Epithelial cell of proximal tubule (primary cell): ENCODE data around the gene ENAH. TPM values are rescaled to one million over a fixed set of nuclear protein-coding genes. Genes with fewer than 3 reads are reported as not detected.

ENCODE experiments used
- DNase-seq: peaks from one replicate; pipeline ENCODE4 v3.0.0-alpha.2; 2011; ENCODE audit warnings: low read depth
- H3K4me3 ChIP-seq: 2 replicates; pipeline ENCODE4 v1.5.1; 2011; ENCODE audit warnings: low read depth, mild to moderate bottlenecking, low read length
- total RNA-seq: library from RNA; depleted of rRNA; stranded (reverse); fragments of >200 nt; gene quantifications from 2 replicates; pipeline ENCODE4 v1.2.3, GENCODE V29; 2015
- TF ChIP-seq, protein P1 (sequence below): conservative IDR thresholded peaks from 2 replicates; pipeline ENCODE4 v1.5.1; 2012; ENCODE audit warnings: low read depth, mild to moderate bottlenecking, low read length

ENAH gene
- total RNA-seq, 1 donor from 2014 or later: 37.7 TPM

DNA sequence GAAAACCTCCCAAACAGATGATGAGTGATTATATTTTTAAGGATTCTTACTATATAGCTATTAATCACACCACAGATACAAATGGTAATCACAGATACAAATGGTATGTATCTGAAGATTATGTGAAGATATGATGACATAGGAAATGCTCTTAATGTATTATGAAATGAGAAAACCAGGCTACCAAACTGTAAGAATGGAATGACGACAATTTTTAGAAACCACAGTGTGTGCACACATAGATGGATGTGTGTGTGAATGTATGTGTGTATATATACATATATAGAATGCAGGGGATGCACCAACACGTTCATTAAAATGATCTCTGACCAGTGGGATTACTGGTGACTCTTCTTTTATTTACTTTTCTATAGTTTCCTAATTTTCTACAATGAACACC is 21.5 kb upstream of the ENAH start:
- TF ChIP-seq, protein P1, sequence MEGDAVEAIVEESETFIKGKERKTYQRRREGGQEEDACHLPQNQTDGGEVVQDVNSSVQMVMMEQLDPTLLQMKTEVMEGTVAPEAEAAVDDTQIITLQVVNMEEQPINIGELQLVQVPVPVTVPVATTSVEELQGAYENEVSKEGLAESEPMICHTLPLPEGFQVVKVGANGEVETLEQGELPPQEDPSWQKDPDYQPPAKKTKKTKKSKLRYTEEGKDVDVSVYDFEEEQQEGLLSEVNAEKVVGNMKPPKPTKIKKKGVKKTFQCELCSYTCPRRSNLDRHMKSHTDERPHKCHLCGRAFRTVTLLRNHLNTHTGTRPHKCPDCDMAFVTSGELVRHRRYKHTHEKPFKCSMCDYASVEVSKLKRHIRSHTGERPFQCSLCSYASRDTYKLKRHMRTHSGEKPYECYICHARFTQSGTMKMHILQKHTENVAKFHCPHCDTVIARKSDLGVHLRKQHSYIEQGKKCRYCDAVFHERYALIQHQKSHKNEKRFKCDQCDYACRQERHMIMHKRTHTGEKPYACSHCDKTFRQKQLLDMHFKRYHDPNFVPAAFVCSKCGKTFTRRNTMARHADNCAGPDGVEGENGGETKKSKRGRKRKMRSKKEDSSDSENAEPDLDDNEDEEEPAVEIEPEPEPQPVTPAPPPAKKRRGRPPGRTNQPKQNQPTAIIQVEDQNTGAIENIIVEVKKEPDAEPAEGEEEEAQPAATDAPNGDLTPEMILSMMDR: no peak
- DNase-seq: no peak
- no peak overlapping the region for H3K4me3 ChIP-seq

GRCh38 chr1:225670806-225671733 is 18.1 kb upstream of the ENAH start:
- TF ChIP-seq, protein P1: no peak
- H3K4me3 ChIP-seq: no peak overlapping the region
- peak; percentile 51 for DNase-seq

DNA sequence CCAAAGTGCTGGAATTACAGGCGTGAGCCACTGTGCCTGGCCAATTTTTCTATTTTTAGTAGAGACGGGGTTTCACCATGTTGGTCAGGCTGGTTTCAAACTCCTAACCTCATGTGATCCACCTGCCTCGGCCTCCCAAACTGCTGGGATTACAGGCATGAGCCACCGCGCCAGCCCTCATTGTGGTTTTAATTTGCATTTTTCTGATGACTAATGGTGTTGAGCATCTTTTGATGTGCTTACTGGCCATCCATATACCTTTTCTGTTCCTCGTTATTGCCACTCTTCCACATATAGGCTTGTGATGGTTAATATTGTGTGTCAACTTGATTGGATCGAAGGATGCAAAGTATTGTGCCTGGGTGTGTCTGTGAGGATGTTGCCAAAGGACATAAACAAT is 17.4 kb upstream of the ENAH start:
- H3K4me3 ChIP-seq: no peak overlapping the region
- DNase-seq: no peak
- TF ChIP-seq, protein P1: no peak

GRCh38 chr1:225668222-225668621 is 15.3 kb upstream of the ENAH start:
- DNase-seq: no peak
- H3K4me3 ChIP-seq: no peak overlapping the region
- TF ChIP-seq, protein P1: no peak

DNA sequence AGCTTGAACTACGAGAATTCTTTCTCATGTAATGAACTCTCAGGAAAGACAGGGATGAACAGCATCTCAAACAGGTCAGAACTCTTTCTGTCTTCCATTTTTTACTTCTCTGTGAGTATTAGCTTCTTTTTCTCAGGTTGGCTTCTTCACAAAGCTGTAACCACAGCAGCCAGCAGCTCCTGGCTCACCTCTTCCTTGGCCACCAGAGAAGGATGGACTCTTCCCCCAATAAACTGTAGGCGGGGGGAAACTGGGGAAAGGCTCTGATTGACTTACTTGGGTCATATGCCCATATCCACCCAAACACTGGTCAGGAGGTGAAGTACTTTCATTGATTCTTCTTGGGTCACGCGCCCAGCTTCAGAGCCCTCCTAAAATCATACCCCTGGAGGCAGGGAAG is 14.4 kb upstream of the ENAH start:
- H3K4me3 ChIP-seq: no peak overlapping the region
- no peak for DNase-seq
- TF ChIP-seq, protein P1: no peak

DNA sequence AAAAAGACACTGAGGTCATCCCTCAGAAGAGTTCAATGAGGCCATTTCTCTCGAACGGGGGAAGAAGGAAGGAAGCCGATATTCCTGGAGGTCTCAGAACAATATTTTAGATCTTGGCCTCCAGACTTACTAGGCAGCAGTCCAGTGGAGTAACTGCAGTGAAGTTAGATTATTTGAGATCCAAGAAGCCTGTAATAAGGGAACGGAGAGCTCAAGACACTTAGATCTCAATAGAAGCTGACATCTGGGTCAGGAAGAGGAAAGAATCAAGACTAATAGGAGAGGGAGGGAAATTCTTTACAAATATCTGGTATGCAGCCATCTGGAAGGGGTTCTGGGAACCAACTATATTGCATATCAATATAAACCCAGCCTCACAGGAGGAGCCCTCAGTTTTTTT is 13.6 kb upstream of the ENAH start:
- TF ChIP-seq, protein P1: no peak
- no peak overlapping the region for H3K4me3 ChIP-seq

GRCh38 chr1:225664762-225665161 is 11.8 kb upstream of the ENAH start:
- no peak for DNase-seq
- H3K4me3 ChIP-seq: no peak overlapping the region
- TF ChIP-seq, protein P1: no peak

More for the DNA sequence above, 13.6 kb upstream of the ENAH start:
- DNase-seq: no peak
